D721Med (cell line): ENCODE results near the gene MPC1.

ENCODE experiments used
- DNase-seq: peaks from one replicate; pipeline ENCODE4 v3.0.0; 2011; ENCODE audit warnings: low spot score; ENCODE audit not compliant: insufficient read length
- FAIRE-seq: peaks from 2 replicates; lab custom pipeline; 2011; peaks lifted over from hg19 to GRCh38; lab: Jason Lieb, UNC
- TF ChIP-seq, protein P1 (sequence below): IDR thresholded peaks from 2 replicates; pipeline ENCODE4 v1.5.1; 2012; ENCODE audit warnings: mild to moderate bottlenecking, control low read depth; ENCODE audit not compliant: insufficient read depth; ENCODE audit errors: missing control alignments

Gene MPC1

DNA sequence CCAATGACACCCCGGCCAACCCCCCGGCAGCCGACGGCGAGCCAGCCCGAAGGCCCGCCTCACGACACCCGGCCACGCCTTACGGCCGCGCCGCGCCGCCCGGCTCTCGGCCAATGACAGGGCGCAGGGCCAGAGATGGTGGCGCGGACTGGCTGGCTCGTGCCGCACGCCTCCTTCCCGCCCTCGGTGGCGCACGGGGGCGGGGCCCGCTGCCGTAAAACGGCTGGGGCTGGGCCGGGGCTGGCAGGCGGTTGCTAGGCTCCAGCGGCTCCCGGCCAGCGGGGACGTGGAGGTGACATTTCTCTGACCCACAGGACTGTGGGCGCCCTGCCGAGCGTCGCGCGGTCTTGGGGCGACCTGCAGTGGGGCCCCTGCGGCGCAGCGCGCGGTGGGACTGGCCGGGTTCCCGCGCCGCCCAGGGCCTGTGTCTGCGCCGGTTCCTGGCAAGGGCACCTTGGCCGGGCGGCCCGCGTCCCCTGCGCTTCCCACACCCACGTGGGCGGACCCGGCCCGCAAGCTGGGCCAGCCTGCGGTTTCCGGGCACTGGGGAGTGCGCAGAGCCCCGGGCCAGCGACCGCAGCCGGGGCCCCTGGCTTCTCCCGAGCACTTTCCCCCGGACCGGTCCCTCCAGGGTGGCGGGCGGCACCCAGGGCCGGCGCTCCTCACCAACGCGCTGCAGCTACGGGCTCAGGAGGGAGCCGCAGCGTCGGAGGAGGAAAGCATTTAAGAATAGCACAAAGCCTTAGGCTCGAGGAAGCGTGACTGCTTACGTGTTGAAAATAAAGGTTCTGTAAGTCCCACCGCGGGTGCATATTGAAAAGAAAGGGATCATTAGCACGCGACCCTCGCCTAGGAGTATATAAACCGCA lies at the start of gene MPC1:
TSS of gene MPC1 (minus strand) at position 8 of the 869 bp plus-strand sequence. CDS start 64 bp downstream, outside the sequence.
- FAIRE-seq = no peak
- TF ChIP-seq, protein P1, sequence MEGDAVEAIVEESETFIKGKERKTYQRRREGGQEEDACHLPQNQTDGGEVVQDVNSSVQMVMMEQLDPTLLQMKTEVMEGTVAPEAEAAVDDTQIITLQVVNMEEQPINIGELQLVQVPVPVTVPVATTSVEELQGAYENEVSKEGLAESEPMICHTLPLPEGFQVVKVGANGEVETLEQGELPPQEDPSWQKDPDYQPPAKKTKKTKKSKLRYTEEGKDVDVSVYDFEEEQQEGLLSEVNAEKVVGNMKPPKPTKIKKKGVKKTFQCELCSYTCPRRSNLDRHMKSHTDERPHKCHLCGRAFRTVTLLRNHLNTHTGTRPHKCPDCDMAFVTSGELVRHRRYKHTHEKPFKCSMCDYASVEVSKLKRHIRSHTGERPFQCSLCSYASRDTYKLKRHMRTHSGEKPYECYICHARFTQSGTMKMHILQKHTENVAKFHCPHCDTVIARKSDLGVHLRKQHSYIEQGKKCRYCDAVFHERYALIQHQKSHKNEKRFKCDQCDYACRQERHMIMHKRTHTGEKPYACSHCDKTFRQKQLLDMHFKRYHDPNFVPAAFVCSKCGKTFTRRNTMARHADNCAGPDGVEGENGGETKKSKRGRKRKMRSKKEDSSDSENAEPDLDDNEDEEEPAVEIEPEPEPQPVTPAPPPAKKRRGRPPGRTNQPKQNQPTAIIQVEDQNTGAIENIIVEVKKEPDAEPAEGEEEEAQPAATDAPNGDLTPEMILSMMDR = no peak
- DNase-seq = peak; percentile 83

DNA sequence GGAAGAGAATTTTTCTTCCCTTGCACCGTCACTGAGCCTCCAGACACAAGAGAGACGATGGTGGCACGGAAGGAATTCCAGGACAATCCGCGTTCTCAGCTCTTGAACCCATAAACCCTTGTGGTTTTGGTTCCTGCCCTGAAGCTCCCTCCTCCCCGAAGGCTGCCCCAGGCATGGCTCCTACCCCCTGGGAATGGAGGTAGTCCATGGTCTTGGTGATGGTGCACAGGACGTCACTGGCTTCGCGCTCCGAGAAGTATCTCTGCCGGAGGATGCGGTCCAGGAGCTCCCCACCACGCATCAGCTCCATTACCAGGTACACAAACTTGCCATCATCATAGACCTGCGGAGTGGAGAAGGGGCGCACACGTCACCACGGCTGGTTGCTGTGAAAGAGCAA lies 47.5 kb upstream of the MPC1 start:
- TF ChIP-seq, protein P1 = no peak
- no peak for FAIRE-seq
- no peak for DNase-seq

DNA sequence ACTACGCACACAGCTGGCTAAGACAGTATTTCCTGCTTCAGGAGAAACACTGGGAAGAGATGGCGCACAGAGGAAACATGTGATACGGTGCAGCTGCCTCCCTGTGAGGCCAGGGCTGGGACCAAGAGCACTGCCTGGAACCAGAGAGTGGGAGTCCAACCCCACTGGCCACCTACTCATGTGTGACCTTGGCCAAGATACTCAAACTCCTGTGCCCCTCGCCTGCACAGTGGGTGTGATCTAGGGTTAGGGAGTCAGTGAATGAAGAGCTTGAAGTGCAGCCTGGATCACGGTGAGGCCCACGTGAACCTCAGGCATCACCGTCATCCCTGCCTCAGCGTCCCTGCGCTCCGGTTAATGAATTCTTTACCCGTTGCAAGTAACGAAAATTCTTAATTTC lies 41.7 kb upstream of the MPC1 start:
- TF ChIP-seq, protein P1 = no peak
- no peak for DNase-seq
- FAIRE-seq = no peak

DNA sequence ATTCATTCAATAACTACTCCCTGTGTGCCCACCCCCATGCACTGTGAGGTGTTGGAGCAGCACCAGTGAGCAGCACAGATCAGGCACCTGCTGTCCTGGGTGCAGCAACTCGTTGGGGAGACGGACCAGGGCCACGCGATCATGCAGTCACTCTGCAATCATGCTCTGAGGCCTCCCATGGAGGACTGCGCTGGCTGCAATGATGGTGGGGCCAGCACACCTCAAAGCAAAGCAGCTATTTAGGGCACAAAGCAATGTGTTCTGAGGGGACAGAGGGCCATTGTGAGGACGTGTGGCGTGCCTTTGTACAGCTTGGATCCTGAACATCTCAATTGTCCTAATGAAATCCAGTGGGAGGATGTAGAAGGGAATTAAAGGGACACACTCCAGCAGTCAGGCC lies 41.0 kb upstream of the MPC1 start:
- TF ChIP-seq, protein P1 = no peak
- no peak for FAIRE-seq

DNA sequence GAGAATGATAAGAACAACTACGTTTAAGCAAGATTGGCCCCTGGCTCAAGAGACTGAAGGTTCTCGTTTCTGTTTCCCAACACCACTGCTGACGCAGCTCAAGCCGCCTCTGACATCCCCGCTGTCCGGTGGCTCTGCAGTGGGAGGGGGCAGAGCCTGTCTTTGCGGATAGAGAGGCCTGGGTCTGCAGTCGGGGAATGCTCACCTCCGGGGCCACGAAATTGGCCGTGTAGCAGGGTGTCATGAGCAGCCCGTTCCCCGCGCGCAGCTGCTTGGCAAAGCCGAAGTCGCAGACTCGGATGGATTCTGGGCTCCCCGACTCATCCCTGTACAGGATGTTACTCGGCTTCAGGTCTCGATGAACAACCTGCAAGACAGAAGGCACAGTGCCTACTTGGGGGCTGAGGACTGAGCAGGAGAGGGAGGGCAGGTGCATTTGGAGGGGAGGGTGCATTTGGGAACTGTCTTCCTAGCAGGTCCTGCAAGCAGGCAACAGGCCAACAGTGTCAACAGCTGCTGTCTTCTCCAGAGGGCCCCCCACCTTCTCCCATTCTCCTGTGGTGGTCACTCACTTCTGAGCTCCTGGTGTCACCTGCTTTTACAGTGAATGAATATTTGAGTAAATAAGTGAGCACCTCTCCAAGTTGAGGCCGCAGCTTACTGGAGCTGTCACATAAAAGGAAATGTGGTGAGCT lies 40.5 kb upstream of the MPC1 start:
- FAIRE-seq = no peak
- TF ChIP-seq, protein P1 = no peak
- DNase-seq = no peak

More for the DNA sequence above, 41.0 kb upstream of the MPC1 start:
- no peak for DNase-seq

DNA sequence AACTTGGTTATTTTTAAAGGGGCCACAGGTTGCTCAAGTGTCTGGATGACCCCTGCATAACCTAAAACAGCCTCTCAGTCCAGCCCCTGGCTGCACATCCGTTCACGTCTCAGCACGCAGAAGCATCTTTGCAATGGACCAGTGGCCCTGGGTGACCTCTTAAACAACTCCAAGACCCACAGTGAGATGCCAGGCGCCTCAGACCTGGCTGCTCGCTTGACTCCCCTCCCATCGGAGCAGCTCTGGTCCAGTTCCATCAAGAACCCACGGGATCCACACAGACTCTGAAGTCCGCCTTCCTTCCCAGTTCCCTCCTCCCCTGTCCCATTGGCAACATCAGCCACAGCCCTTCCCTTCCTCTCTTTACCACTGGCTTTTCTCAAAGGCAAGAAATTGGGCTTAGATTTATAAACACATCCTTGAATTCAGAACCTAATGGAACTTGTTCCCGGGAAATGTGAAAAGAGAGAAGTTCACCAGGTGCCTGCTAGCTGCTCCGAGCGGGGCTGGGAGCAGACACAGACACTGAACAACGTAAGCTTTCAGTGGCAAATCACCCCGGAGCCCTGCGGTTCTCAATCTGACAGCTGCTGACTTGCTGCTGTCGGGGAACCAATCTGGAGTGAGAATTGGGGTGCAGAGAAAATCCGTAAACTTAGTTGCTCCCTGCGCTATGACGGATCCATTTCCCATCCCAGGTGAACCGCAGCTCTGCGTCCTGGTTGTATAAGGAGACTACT lies 39.6 kb upstream of the MPC1 start:
- DNase-seq = no peak
- TF ChIP-seq, protein P1 = no peak

More for the DNA sequence above, 39.6 kb upstream of the MPC1 start:
- FAIRE-seq = no peak
